ENCODE measurements around the gene RSPH6A. TPM values are rescaled to one million over a fixed set of nuclear protein-coding genes. Genes with fewer than 3 reads are reported as not detected.

The RSPH6A gene
- total and polyA plus RNA-seq, 2 donors (not counting 1 experiment from before 2014, with no cell fraction given) = 0.17 TPM; not detected in 1

DNA sequence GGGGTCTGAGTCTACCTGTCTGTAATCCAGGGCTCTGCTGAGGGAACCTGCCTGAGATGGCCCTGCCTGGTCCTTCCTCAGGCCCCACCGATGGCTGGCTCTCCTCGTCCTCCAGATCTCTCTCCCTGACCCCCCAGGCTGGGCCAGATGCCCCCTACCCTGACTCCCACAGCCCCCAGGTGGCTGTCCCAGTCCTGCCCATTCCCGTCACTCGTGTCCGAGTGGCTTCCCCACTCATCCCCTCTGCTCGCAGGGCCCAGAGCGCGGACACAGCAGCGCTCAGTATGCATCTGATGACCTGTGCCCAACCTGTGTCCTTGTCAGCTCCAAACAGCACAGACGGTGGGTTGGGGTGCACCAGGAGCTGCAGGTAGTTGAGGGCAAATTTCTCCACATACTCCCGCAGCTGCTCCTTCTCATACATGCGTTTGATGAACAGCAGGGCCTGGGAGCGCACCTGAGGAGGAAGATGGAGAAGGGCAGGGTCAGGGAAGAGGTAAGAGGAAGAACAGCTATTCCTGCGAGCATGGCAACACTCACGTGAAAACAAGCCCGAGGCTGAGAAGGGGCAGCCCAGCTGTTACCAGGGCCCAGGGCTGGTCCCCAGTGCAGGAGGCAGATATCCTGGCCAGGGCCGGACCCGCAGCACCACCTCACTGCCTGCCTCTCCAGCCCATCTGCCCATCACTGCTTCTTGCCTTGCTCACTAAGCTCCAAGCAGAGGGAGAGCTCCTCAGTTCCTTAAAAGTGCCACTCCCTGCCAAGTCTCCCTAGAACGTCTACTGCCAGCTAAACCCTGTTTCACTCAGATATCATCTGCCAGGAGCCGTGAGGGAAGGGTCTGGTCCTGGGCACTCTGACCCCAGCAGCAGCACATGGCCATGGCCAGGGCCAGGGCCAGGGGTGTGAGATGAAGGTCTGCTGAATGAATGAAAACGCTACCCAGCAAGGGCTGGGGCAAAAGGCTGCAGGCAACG is 11.1 kb upstream of the RSPH6A start:
- TF ChIP-seq, protein P1, sequence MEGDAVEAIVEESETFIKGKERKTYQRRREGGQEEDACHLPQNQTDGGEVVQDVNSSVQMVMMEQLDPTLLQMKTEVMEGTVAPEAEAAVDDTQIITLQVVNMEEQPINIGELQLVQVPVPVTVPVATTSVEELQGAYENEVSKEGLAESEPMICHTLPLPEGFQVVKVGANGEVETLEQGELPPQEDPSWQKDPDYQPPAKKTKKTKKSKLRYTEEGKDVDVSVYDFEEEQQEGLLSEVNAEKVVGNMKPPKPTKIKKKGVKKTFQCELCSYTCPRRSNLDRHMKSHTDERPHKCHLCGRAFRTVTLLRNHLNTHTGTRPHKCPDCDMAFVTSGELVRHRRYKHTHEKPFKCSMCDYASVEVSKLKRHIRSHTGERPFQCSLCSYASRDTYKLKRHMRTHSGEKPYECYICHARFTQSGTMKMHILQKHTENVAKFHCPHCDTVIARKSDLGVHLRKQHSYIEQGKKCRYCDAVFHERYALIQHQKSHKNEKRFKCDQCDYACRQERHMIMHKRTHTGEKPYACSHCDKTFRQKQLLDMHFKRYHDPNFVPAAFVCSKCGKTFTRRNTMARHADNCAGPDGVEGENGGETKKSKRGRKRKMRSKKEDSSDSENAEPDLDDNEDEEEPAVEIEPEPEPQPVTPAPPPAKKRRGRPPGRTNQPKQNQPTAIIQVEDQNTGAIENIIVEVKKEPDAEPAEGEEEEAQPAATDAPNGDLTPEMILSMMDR (conservative IDR thresholded peaks at IDR 0.05 in 1 of 2, IDR thresholded peaks at IDR 0.05 in 1 of 2; ENCODE audit: low read depth in 1 of 2, low read length in 2 of 2) = no peak
- TF ChIP-seq EZH2 (IDR thresholded peaks at IDR 0.05; ENCODE audit: low read length, missing control alignments) = no peak
- Histone ChIP-seq H3K36me3 (ENCODE audit: control insufficient read depth, insufficient read depth, low read length) (peaks cover 43% of the 10 kb centered on the region), H3K4me2 (ENCODE audit: extremely low read depth, insufficient read depth, low read length) (no peak overlapping the region), H2AFZ (ENCODE audit: low read length) (no peak overlapping the region), H3K27ac (ENCODE audit: insufficient read depth, low read length) (no peak overlapping the region), H3K9me3 (ENCODE audit: control insufficient read depth, insufficient read depth, low read depth, low read length) (no peaks in the 10 kb centered on the region), H3K4me3 (replicated peaks in 1 of 4; ENCODE audit: control extremely low read depth in 1 of 4, insufficient read depth in 1 of 4, low read depth in 3 of 4, low read length in 4 of 4) (no peak overlapping the region), H4K20me1 (ENCODE audit: control insufficient read depth, extremely low read depth, insufficient read depth, low read length) (no peaks in the 10 kb centered on the region), H3K27me3 (ENCODE audit: control insufficient read depth, insufficient read depth, low read length) (no peaks in the 10 kb centered on the region), H3K9ac (ENCODE audit: insufficient read depth, low read length) (no peak overlapping the region), H3K79me2 (ENCODE audit: control insufficient read depth, insufficient read depth, low read length) (no peaks in the 10 kb centered on the region), H3K4me1 (ENCODE audit: control insufficient read depth, extremely low read depth, insufficient read depth, low read length) (no peaks in the 10 kb centered on the region)
- DNase-seq (ENCODE audit: low read depth in 2 of 2) = no peak

DNA sequence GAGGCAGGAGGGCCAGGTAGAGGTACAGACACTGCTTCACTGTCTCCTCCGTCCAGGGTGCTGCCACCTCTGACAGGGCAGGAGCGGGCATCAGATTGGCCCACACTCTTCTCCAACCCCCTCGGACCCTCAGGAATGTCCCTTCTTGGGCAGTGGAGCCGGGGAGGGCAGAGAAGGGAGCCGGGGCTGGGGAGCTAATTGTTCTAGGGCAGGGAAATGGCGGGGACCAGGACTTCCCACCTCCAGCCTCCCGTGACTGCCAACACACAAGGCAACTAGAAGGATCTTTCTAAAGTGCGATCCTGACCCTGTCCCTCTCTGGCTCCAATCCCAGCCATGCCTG is 10.1 kb upstream of the RSPH6A start:
- Histone ChIP-seq H3K27me3 (ENCODE audit: control insufficient read depth, insufficient read depth, low read length) (no peaks in the 10 kb centered on the region), H2AFZ (ENCODE audit: low read length) (no peak overlapping the region), H3K36me3 (ENCODE audit: control insufficient read depth, insufficient read depth, low read length) (peaks cover 47% of the 10 kb centered on the region), H3K4me3 (replicated peaks in 1 of 4; ENCODE audit: control extremely low read depth in 1 of 4, insufficient read depth in 1 of 4, low read depth in 3 of 4, low read length in 4 of 4) (no peak overlapping the region), H3K4me1 (ENCODE audit: control insufficient read depth, extremely low read depth, insufficient read depth, low read length) (no peaks in the 10 kb centered on the region), H3K27ac (ENCODE audit: insufficient read depth, low read length) (no peak overlapping the region), H3K4me2 (ENCODE audit: extremely low read depth, insufficient read depth, low read length) (no peak overlapping the region), H3K9me3 (ENCODE audit: control insufficient read depth, insufficient read depth, low read depth, low read length) (no peaks in the 10 kb centered on the region), H3K9ac (ENCODE audit: insufficient read depth, low read length) (no peak overlapping the region), H4K20me1 (ENCODE audit: control insufficient read depth, extremely low read depth, insufficient read depth, low read length) (no peaks in the 10 kb centered on the region), H3K79me2 (ENCODE audit: control insufficient read depth, insufficient read depth, low read length) (no peaks in the 10 kb centered on the region)
- TF ChIP-seq, protein P1 (conservative IDR thresholded peaks at IDR 0.05 in 1 of 2, IDR thresholded peaks at IDR 0.05 in 1 of 2; ENCODE audit: low read depth in 1 of 2, low read length in 2 of 2) = no peak
- no peak for TF ChIP-seq EZH2 (IDR thresholded peaks at IDR 0.05; ENCODE audit: low read length, missing control alignments)
- DNase-seq (ENCODE audit: low read depth in 2 of 2) = no peak

DNA sequence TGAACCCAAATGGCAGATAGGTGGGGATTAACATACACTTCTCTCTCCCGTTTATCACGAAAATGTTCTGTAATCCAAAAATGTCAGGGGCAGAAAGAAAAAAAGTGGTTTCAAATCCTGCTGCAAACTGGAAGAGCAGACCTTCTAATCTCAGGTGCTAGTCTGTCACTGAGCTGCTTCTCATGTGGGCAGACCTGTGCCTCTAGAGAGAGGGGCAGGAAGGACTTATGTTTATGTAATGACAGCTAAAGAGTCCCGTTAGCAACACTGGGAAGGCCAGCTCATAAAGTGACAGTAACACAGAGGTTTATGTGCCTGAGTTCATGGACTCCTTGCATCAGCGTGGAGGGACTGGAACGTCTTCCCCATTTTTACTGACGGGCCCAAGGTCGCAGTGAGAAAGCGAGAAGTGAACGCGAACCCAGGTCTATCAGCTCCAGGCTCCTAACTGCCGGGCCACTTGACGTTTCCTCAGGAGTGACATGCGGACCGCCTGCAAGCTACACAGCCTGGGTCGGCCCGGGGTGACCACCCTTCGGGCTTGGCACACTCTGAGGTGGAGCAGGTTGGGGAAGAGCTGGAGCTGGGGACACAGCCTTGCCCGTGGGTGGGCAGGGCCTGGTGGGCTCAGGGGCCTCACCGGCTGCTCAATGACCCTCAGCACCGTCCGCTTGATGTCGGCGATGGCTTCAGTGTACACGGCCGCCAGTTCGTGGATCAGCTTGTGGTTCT is 9.6 kb upstream of the RSPH6A start:
- Histone ChIP-seq H2AFZ (ENCODE audit: low read length) (no peak overlapping the region), H3K9ac (ENCODE audit: insufficient read depth, low read length) (no peak overlapping the region), H4K20me1 (ENCODE audit: control insufficient read depth, extremely low read depth, insufficient read depth, low read length) (no peaks in the 10 kb centered on the region), H3K9me3 (ENCODE audit: control insufficient read depth, insufficient read depth, low read depth, low read length) (no peaks in the 10 kb centered on the region), H3K36me3 (ENCODE audit: control insufficient read depth, insufficient read depth, low read length) (peaks cover 43% of the 10 kb centered on the region), H3K79me2 (ENCODE audit: control insufficient read depth, insufficient read depth, low read length) (no peaks in the 10 kb centered on the region), H3K27ac (ENCODE audit: insufficient read depth, low read length) (no peak overlapping the region), H3K4me3 (replicated peaks in 1 of 4; ENCODE audit: control extremely low read depth in 1 of 4, insufficient read depth in 1 of 4, low read depth in 3 of 4, low read length in 4 of 4) (no peak overlapping the region), H3K27me3 (ENCODE audit: control insufficient read depth, insufficient read depth, low read length) (no peaks in the 10 kb centered on the region), H3K4me1 (ENCODE audit: control insufficient read depth, extremely low read depth, insufficient read depth, low read length) (no peaks in the 10 kb centered on the region), H3K4me2 (ENCODE audit: extremely low read depth, insufficient read depth, low read length) (no peak overlapping the region)
- no peak for TF ChIP-seq EZH2 (IDR thresholded peaks at IDR 0.05; ENCODE audit: low read length, missing control alignments)
- TF ChIP-seq, protein P1 (conservative IDR thresholded peaks at IDR 0.05 in 1 of 2, IDR thresholded peaks at IDR 0.05 in 1 of 2; ENCODE audit: low read depth in 1 of 2, low read length in 2 of 2) = no peak
- no peak for DNase-seq (ENCODE audit: low read depth in 2 of 2)

Data from fibroblast of lung (primary cell).